IMR-90 (cell line): ENCODE results near the gene GMEB2. TPM values are rescaled to one million over a fixed set of nuclear protein-coding genes. Genes with fewer than 3 reads are reported as not detected.

Source experiments
- ATAC-seq: fragments of 200-7000 bp; cut with Tn5 transposase; 2 replicates; pipeline ENCODE4 v1.9.1; 2020; ENCODE audit warnings: low read depth, mild to moderate bottlenecking, moderate library complexity
- BruUV-seq: library from RNA; stranded (reverse); fragments of 400-500 nt; replicated peaks from 2 replicates; lab custom pipeline; 2021; lab: Mats Ljungman, UMichigan
- CTCF ChIA-PET: fragments of 300-600 bp; formaldehyde crosslinking; extraction: SDS; loops from one replicate; lab custom pipeline; 2021; ENCODE audit warnings: antibody characterized with exemption; lab: Yijun Ruan, JAX
- POLR2A ChIA-PET: fragments of 300-600 bp; sonication (Branson Sonifier 250); formaldehyde crosslinking; loops from one replicate; lab custom pipeline; 2022; ENCODE audit warnings: antibody characterized with exemption; ENCODE audit not compliant: unreplicated experiment; lab: Charles Lee
- DNase-seq: peaks from one replicate; pipeline ENCODE4 v3.0.0; 2013
- H2AFZ ChIP-seq: replicated peaks from 2 replicates; pipeline ENCODE3; 2013; ENCODE audit warnings: low read length, mild to moderate bottlenecking; ENCODE audit not compliant: poor library complexity
- H2AK5ac ChIP-seq: 2 replicates; pipeline ENCODE4 v1.6.1; 2013; ENCODE audit warnings: low read depth, low read length, inconsistent platforms
- H2AK9ac ChIP-seq: replicated peaks from 2 replicates; pipeline ENCODE3; 2013; ENCODE audit warnings: mild to moderate bottlenecking, low read depth, low read length, moderate library complexity; ENCODE audit not compliant: poor library complexity
- H2BK120ac ChIP-seq: 2 replicates; pipeline ENCODE4 v1.6.1; 2013; ENCODE audit warnings: low read depth, low read length, inconsistent platforms
- H2BK15ac ChIP-seq: 3 replicates; pipeline ENCODE4 v1.6.1; 2013; ENCODE audit warnings: low read depth, low read length, inconsistent platforms
- H2BK20ac ChIP-seq: 2 replicates; pipeline ENCODE4 v1.6.1; 2013; ENCODE audit warnings: low read depth, mild to moderate bottlenecking, inconsistent platforms, low read length, moderate library complexity
- H2BK5ac ChIP-seq: 2 replicates; pipeline ENCODE4 v1.6.1; 2013; ENCODE audit warnings: mild to moderate bottlenecking, low read depth, low read length, inconsistent platforms; ENCODE audit not compliant: poor library complexity, severe bottlenecking
- H3K14ac ChIP-seq: replicated peaks from 2 replicates; pipeline ENCODE4 v1.6.1; 2013; ENCODE audit warnings: low read depth, low read length, inconsistent platforms
- H3K18ac ChIP-seq: 2 replicates; pipeline ENCODE4 v1.6.1; 2013; ENCODE audit warnings: low read depth, low read length, control low read depth
- H3K23ac ChIP-seq: 2 replicates; pipeline ENCODE4 v1.6.1; 2013; ENCODE audit warnings: low read depth, low read length, inconsistent platforms
- H3K27ac ChIP-seq: 2 replicates; pipeline ENCODE4 v1.5.1; 2013; ENCODE audit warnings: mild to moderate bottlenecking, control low read depth, low read length; ENCODE audit not compliant: insufficient read depth
- H3K27me3 ChIP-seq: 2 replicates; pipeline ENCODE4 v1.6.1; 2013; ENCODE audit warnings: low read length; ENCODE audit not compliant: control insufficient read depth, insufficient read depth
- H3K36me3 ChIP-seq: 2 replicates; pipeline ENCODE4 v1.6.1; 2013; ENCODE audit warnings: low read length, mixed read lengths; ENCODE audit not compliant: control insufficient read depth, insufficient read depth
- H3K4ac ChIP-seq: 2 replicates; pipeline ENCODE4 v1.6.1; 2013; ENCODE audit warnings: low read depth, low read length, inconsistent platforms
- H3K4me1 ChIP-seq: 2 replicates; pipeline ENCODE4 v1.6.1; 2013; ENCODE audit warnings: low read length, mixed read lengths; ENCODE audit not compliant: control insufficient read depth, insufficient read depth
- H3K4me2 ChIP-seq: 2 replicates; pipeline ENCODE4 v1.6.1; 2013; ENCODE audit warnings: low read depth, mild to moderate bottlenecking, control low read depth, low read length, moderate library complexity
- H3K4me3 ChIP-seq: 2 replicates; pipeline ENCODE4 v1.5.1; 2013; ENCODE audit warnings: low read depth, mild to moderate bottlenecking, control low read depth, low read length, moderate library complexity; ENCODE audit not compliant: insufficient read depth
- H3K56ac ChIP-seq: 2 replicates; pipeline ENCODE4 v1.6.1; 2013; ENCODE audit warnings: low read length, inconsistent platforms; ENCODE audit not compliant: insufficient read depth; ENCODE audit errors: extremely low read depth
- H3K79me1 ChIP-seq, 2 experiments: 2 replicates each; pipeline ENCODE4 v1.6.1; 2013; ENCODE audit warnings: low read length in 2 of 2, inconsistent platforms in 1 of 2, low read depth in 1 of 2
- H3K9ac ChIP-seq: 2 replicates; pipeline ENCODE4 v1.6.1; 2013; ENCODE audit warnings: low read depth, low read length, control low read depth
- H3K9me1 ChIP-seq: 2 replicates; pipeline ENCODE4 v1.6.1; 2013; ENCODE audit warnings: low read length, inconsistent platforms; ENCODE audit not compliant: insufficient read depth
- H3K9me3 ChIP-seq: 2 replicates; pipeline ENCODE4 v1.6.1; 2013; ENCODE audit warnings: low read length; ENCODE audit not compliant: control insufficient read depth, insufficient read depth
- H4K20me1 ChIP-seq: 2 replicates; pipeline ENCODE4 v1.6.1; 2013; ENCODE audit warnings: low read length, inconsistent platforms; ENCODE audit not compliant: insufficient read depth
- H4K5ac ChIP-seq: 2 replicates; pipeline ENCODE4 v1.6.1; 2013; ENCODE audit warnings: mild to moderate bottlenecking, low read depth, low read length, control low read depth
- H4K8ac ChIP-seq, 2 experiments: 2 replicates each; pipeline ENCODE4 v1.6.1; 2013; ENCODE audit warnings: low read depth in 2 of 2, low read length in 2 of 2, control low read depth in 1 of 2, inconsistent platforms in 1 of 2
- H4K91ac ChIP-seq: 2 replicates; pipeline ENCODE4 v1.6.1; 2013; ENCODE audit warnings: low read depth, low read length, inconsistent platforms; ENCODE audit not compliant: insufficient read depth
- BHLHE40 ChIP-seq: fragments of 150-350 bp; IDR thresholded peaks from 2 replicates; pipeline ENCODE4 v1.6.1; 2016; ENCODE audit warnings: mild to moderate bottlenecking, low read depth, low read length
- CEBPB ChIP-seq: IDR thresholded peaks from 2 replicates; pipeline ENCODE4 v1.6.1; 2012; ENCODE audit warnings: low read depth, low read length, improper control_type of control experiment
- FOS ChIP-seq: fragments of 150-350 bp; IDR thresholded peaks from 2 replicates; pipeline ENCODE4 v1.6.1; 2016; ENCODE audit warnings: low read depth, low read length
- MAFK ChIP-seq: IDR thresholded peaks from 2 replicates; pipeline ENCODE4 v1.6.1; 2012; ENCODE audit warnings: low read depth, low read length, improper control_type of control experiment
- MAZ ChIP-seq: IDR thresholded peaks from 2 replicates; pipeline ENCODE4 v1.6.1; 2012; ENCODE audit warnings: low read depth, mild to moderate bottlenecking, low read length, improper control_type of control experiment, moderate library complexity, borderline replicate concordance
- MXI1 ChIP-seq: IDR thresholded peaks from 2 replicates; pipeline ENCODE4 v1.6.1; 2012; ENCODE audit warnings: low read depth, mild to moderate bottlenecking, low read length, moderate library complexity, borderline replicate concordance
- NFE2L2 ChIP-seq: fragments of 150-350 bp; IDR thresholded peaks from 2 replicates; pipeline ENCODE4 v1.6.1; 2016; ENCODE audit warnings: low read depth, mild to moderate bottlenecking, low read length
- RAD21 ChIP-seq: IDR thresholded peaks from 2 replicates; pipeline ENCODE4 v1.6.1; 2012; ENCODE audit warnings: low read length, improper control_type of control experiment
- RCOR1 ChIP-seq: IDR thresholded peaks from 2 replicates; pipeline ENCODE4 v1.6.1; 2012; ENCODE audit warnings: mild to moderate bottlenecking, low read length, improper control_type of control experiment; ENCODE audit not compliant: insufficient replicate concordance
- RFX5 ChIP-seq: IDR thresholded peaks from 2 replicates; pipeline ENCODE4 v1.8.0; 2012; ENCODE audit warnings: low read depth, mild to moderate bottlenecking, low read length, moderate library complexity
- SMC3 ChIP-seq: fragments of 150-350 bp; IDR thresholded peaks from 2 replicates; pipeline ENCODE4 v1.6.1; 2016; ENCODE audit warnings: low read depth, mild to moderate bottlenecking, antibody characterized with exemption, low read length, moderate library complexity
- WGBS, 2 experiments: methylation state at CpG; one replicate each; pipeline versions ENCODE4 v1.1.5 to v1.1.7; 2013; ENCODE audit warnings: missing lambda C conversion rate in 2 of 2; ENCODE audit not compliant: insufficient read length in 1 of 2; ENCODE audit errors: extremely low coverage in 2 of 2; 5-methylcytosine and 5-hydroxymethylcytosine counted together
- dilution Hi-C: fragments of 300-500 bp; cut with HindIII; formaldehyde crosslinking; loops from one replicate; pipeline ENCODE4 v1.14.3; 2018; ENCODE audit warnings: low sequenced_read_pairs; ENCODE audit not compliant: unreplicated experiment
- in situ Hi-C: fragments of 300-500 bp; cut with MboI; formaldehyde crosslinking; loops from 3 replicates; pipeline ENCODE4 v1.14.3; 2019; ENCODE audit warnings: low sequenced_read_pairs, inconsistent platforms, mixed read lengths
- intact Hi-C: fragments of 100-400 bp; cut with micrococcal nuclease; formaldehyde crosslinking; loops from 2 replicates; pipeline ENCODE4 v1.10.0; 2022
- polyA plus RNA-seq, 3 experiments: library from polyadenylated mRNA; depleted of rRNA; stranded (reverse); fragments of >200 nt; gene quantifications; 2 replicates each; pipeline ENCODE4 v1.2.3, GENCODE V29; 2012; ENCODE audit warnings: low replicate concordance in 1 of 3
- total RNA-seq: library from RNA; depleted of rRNA; stranded (reverse); fragments of >200 nt; gene quantifications from 2 replicates; pipeline ENCODE4 v1.2.3, GENCODE V29; 2012
- TF ChIP-seq, protein P1 (sequence below): fragments of 150-350 bp; IDR thresholded peaks from 2 replicates; pipeline ENCODE4 v1.6.1; 2017; ENCODE audit warnings: mild to moderate bottlenecking, antibody characterized with exemption, low read length, low read depth
- TF ChIP-seq, protein P2 (sequence below): fragments of 150-350 bp; IDR thresholded peaks from 2 replicates; pipeline ENCODE4 v1.6.1; 2016; ENCODE audit warnings: low read depth, mild to moderate bottlenecking, low read length, moderate library complexity, borderline replicate concordance
- TF ChIP-seq, protein P3 (sequence below): conservative IDR thresholded peaks from 2 replicates; pipeline ENCODE4 v1.5.1; 2012; ENCODE audit warnings: mild to moderate bottlenecking, low read depth, low read length, improper control_type of control experiment

GMEB2 gene
- total and polyA plus RNA-seq, 2 of the 4 experiments (the other 2 are of a cell fraction): 5.0 to 10.0 TPM

DNA sequence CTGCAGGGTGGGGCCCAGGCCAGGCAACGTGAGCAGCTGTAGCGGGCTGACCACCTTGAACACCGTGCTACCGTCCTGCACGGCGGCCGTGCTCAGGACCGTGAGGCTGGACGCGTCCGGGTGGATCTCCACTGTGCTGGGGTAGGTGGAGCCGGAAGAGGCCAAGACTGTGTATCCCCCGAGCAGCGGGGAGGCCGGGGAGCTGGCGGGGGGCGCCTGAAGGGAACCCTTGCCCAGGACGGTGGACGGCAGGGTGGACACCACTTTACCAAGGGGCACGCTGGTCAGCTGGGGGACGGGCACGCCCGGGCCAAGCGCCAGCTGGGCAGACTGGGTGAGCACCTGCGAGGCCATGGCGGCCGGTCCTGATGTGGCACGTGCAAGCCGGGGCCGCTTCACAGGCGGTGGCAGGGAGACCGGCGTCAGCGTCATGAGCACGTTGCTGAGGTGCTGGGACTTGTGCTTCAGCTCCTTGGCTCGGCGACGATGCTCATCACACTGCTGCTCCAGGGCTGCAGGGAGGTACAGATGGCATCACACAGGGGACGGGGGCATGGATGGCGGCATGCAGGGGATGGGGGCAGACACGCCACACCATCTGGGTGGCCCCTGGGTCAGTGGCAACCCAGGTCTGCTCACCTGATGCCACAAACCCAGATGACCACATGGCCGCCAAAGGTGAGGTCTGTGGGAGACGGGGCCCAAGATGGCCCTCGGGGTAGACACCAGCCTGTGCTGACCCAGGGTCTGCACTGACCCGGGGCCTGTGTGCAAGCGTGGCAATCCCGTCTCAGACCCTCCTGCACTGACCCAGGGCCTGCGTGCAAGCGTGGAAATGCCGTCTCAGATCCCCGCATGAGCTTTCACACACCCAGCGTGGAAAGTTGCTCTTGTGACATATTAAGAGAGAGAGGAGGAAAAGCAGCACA lies 36.4 kb downstream of the GMEB2 start:
- no peak overlapping the region for H3K23ac ChIP-seq
- no peaks in the 10 kb centered on the region; the same call in none of the 2 replicates for H4K20me1 ChIP-seq
- no peak overlapping the region; the same call in 1 of the 2 replicates for H3K56ac ChIP-seq
- dilution Hi-C loops: no loop called here
- H2BK20ac ChIP-seq: no peak overlapping the region
- H3K4ac ChIP-seq: no peak overlapping the region
- BruUV-seq: no TSS peak
- no peak overlapping the region for H3K4me3 ChIP-seq
- 99% methylated on average over 20 of the region's 52 CpGs; no CpG with 5 or more reads in 1 of the 2 experiments for WGBS, 2 experiments
- ATAC-seq (no peak), DNase-seq (no peak)
- in situ Hi-C loops: no loop called here
- no peak overlapping the region for H4K91ac ChIP-seq
- H4K5ac ChIP-seq: no peak overlapping the region
- no peak overlapping the region for H2BK15ac ChIP-seq
- H3K4me1 ChIP-seq: peaks cover 7% of the 10 kb centered on the region
- ChIA-PET CTCF (no interaction called here), POLR2A (no interaction called here)
- no peaks in the 10 kb centered on the region for H3K27me3 ChIP-seq
- H2BK5ac ChIP-seq: no peak overlapping the region
- H3K18ac ChIP-seq: no peak overlapping the region
- H4K8ac ChIP-seq: no peak overlapping the region
- no peak overlapping the region for H3K14ac ChIP-seq
- no peak overlapping the region for H2AK5ac ChIP-seq
- H2AFZ ChIP-seq: no peak overlapping the region
- H3K79me1 ChIP-seq: peaks cover 0 to 8% of the 10 kb centered on the region in 2 experiments; a peak in 2 of 4 replicates
- H3K36me3 ChIP-seq: peaks cover 44% of the 10 kb centered on the region
- H3K9me3 ChIP-seq: no peaks in the 10 kb centered on the region
- H3K9me1 ChIP-seq: peaks cover 4% of the 10 kb centered on the region; the same call in 1 of the 2 replicates
- no peak overlapping the region for H3K9ac ChIP-seq
- intact Hi-C loops: no loop called here
- H3K4me2 ChIP-seq: no peak overlapping the region
- H3K27ac ChIP-seq: no peak overlapping the region
- H2AK9ac ChIP-seq: peak overlapping the region; percentile 20
- no peak overlapping the region for H2BK120ac ChIP-seq
- TF ChIP-seq MXI1: no peak
- TF ChIP-seq MAZ: no peak
- no peak for TF ChIP-seq SMC3
- no peak for TF ChIP-seq RAD21
- TF ChIP-seq RCOR1: no peak
- TF ChIP-seq BHLHE40: no peak
- TF ChIP-seq, protein P1, sequence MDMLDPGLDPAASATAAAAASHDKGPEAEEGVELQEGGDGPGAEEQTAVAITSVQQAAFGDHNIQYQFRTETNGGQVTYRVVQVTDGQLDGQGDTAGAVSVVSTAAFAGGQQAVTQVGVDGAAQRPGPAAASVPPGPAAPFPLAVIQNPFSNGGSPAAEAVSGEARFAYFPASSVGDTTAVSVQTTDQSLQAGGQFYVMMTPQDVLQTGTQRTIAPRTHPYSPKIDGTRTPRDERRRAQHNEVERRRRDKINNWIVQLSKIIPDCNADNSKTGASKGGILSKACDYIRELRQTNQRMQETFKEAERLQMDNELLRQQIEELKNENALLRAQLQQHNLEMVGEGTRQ: no peak
- TF ChIP-seq CEBPB: no peak
- TF ChIP-seq, protein P2, sequence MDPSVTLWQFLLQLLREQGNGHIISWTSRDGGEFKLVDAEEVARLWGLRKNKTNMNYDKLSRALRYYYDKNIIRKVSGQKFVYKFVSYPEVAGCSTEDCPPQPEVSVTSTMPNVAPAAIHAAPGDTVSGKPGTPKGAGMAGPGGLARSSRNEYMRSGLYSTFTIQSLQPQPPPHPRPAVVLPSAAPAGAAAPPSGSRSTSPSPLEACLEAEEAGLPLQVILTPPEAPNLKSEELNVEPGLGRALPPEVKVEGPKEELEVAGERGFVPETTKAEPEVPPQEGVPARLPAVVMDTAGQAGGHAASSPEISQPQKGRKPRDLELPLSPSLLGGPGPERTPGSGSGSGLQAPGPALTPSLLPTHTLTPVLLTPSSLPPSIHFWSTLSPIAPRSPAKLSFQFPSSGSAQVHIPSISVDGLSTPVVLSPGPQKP: no peak
- TF ChIP-seq MAFK: no peak
- TF ChIP-seq RFX5: no peak
- TF ChIP-seq NFE2L2: no peak
- TF ChIP-seq FOS: no peak
- TF ChIP-seq, protein P3, sequence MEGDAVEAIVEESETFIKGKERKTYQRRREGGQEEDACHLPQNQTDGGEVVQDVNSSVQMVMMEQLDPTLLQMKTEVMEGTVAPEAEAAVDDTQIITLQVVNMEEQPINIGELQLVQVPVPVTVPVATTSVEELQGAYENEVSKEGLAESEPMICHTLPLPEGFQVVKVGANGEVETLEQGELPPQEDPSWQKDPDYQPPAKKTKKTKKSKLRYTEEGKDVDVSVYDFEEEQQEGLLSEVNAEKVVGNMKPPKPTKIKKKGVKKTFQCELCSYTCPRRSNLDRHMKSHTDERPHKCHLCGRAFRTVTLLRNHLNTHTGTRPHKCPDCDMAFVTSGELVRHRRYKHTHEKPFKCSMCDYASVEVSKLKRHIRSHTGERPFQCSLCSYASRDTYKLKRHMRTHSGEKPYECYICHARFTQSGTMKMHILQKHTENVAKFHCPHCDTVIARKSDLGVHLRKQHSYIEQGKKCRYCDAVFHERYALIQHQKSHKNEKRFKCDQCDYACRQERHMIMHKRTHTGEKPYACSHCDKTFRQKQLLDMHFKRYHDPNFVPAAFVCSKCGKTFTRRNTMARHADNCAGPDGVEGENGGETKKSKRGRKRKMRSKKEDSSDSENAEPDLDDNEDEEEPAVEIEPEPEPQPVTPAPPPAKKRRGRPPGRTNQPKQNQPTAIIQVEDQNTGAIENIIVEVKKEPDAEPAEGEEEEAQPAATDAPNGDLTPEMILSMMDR: no peak
